Neural progenitor cell (in vitro differentiated cells): Measurements from ENCODE around the gene KLK2. TPM values are rescaled to one million over a fixed set of nuclear protein-coding genes. Genes with fewer than 3 reads are reported as not detected.

Experiments used
- DNase-seq: peaks from one replicate; pipeline ENCODE4 v3.0.0-alpha.2; 2016; ENCODE audit warnings: low spot score
- H2AFZ ChIP-seq: fragments of 200-600 bp; sonication (generic); replicated peaks from 2 replicates; pipeline ENCODE4 v1.6.1; 2016; ENCODE audit warnings: antibody characterized with exemption
- H3F3A ChIP-seq: fragments of 200-600 bp; sonication (generic); 2 replicates; pipeline ENCODE4 v1.6.1; 2016; ENCODE audit warnings: antibody characterized with exemption, low read depth
- H3K27ac ChIP-seq: fragments of 200-600 bp; sonication (generic); 2 replicates; pipeline ENCODE4 v1.5.1; 2016; ENCODE audit warnings: mild to moderate bottlenecking
- H3K27me3 ChIP-seq: fragments of 200-600 bp; sonication (generic); 2 replicates; pipeline ENCODE4 v1.6.1; 2016; ENCODE audit warnings: mild to moderate bottlenecking, moderate library complexity
- H3K36me3 ChIP-seq: fragments of 200-600 bp; sonication (generic); 2 replicates; pipeline ENCODE4 v1.5.1; 2016
- H3K4me1 ChIP-seq: fragments of 200-600 bp; sonication (generic); 2 replicates; pipeline ENCODE4 v1.6.1; 2016; ENCODE audit warnings: mixed run types
- H3K4me2 ChIP-seq: fragments of 200-600 bp; sonication (generic); 2 replicates; pipeline ENCODE4 v1.6.1; 2016
- H3K4me3 ChIP-seq: fragments of 200-600 bp; sonication (generic); 2 replicates; pipeline ENCODE4 v1.5.1; 2016
- H3K79me2 ChIP-seq: fragments of 200-600 bp; sonication (generic); 2 replicates; pipeline ENCODE4 v1.6.1; 2016; ENCODE audit warnings: low read depth
- H3K9ac ChIP-seq: fragments of 200-600 bp; sonication (generic); 2 replicates; pipeline ENCODE4 v1.6.1; 2016
- H3K9me3 ChIP-seq: fragments of 200-600 bp; sonication (generic); 2 replicates; pipeline ENCODE4 v1.5.1; 2016; ENCODE audit warnings: low read depth
- H4K20me1 ChIP-seq: fragments of 200-600 bp; sonication (generic); 2 replicates; pipeline ENCODE4 v1.6.1; 2016; ENCODE audit warnings: low read depth
- H3K27ac Mint-ChIP-seq: 3 replicates; pipeline ENCODE4 v1.8.0; 2021; ENCODE audit warnings: mixed read lengths
- H3K27me3 Mint-ChIP-seq: 2 replicates; pipeline ENCODE4 v1.8.0; 2022; ENCODE audit warnings: low read depth, mild to moderate bottlenecking, inconsistent platforms, moderate library complexity, mixed read lengths; ENCODE audit not compliant: insufficient read depth
- H3K36me3 Mint-ChIP-seq: 3 replicates; pipeline ENCODE4 v1.8.0; 2021; ENCODE audit warnings: mixed read lengths
- H3K4me1 Mint-ChIP-seq: 3 replicates; pipeline ENCODE4 v1.8.0; 2021; ENCODE audit warnings: mixed read lengths
- H3K4me3 Mint-ChIP-seq: 3 replicates; pipeline ENCODE4 v1.8.0; 2021; ENCODE audit warnings: mild to moderate bottlenecking, moderate library complexity, mixed read lengths
- H3K9me3 Mint-ChIP-seq: 3 replicates; pipeline ENCODE4 v1.8.0; 2020; ENCODE audit warnings: mixed read lengths
- EZH2 ChIP-seq: fragments of 200-600 bp; sonication (generic); IDR thresholded peaks from 2 replicates; pipeline ENCODE4 v1.6.1; 2017; ENCODE audit warnings: antibody characterized with exemption, mild to moderate bottlenecking, moderate library complexity
- EZH2phosphoT487 ChIP-seq: fragments of 200-600 bp; sonication (generic); IDR thresholded peaks from 2 replicates; pipeline ENCODE4 v1.6.1; 2017; ENCODE audit warnings: antibody characterized with exemption
- total RNA-seq: library from RNA; depleted of rRNA; stranded (reverse); fragments of >200 nt; gene quantifications from 2 replicates; pipeline ENCODE4 v1.2.3, GENCODE V29; 2015; ENCODE audit warnings: low replicate concordance
- TF ChIP-seq, protein P1 (sequence below): fragments of 200-600 bp; sonication (generic); IDR thresholded peaks from 2 replicates; pipeline ENCODE4 v1.5.1; 2017; ENCODE audit warnings: antibody characterized with exemption, mild to moderate bottlenecking

Gene KLK2
- total RNA-seq, 1 donor from 2014 or later, result not detected

DNA sequence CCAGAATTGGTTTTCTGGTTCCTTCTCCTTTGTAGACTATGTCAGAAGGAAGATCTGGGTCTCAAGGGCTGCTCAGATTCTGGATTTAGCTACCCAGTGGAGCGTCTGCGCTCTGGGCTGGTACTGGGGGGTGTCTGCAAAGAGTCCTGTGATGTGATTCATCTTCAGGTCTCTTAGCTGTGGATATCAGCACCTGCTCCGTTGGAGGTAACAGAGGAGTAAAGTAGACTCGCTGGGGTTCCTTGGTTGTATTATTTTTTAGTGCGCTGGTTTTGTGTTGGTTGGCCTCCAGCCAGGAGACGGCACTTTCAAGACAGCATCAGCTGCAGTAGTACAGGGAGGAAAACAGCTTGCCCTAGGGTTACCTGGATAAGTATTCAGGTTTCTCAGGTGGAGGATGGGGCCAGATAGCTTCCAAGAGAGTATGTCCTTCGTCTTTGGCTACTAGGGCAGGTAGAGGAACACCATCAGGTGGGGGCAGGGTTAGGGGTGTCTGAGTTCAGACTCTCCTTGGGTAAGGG is 29.5 kb upstream of the KLK2 start:
- Histone ChIP-seq H3K36me3 (no peaks in the 10 kb centered on the region), H3K9me3 (no peaks in the 10 kb centered on the region), H2AFZ (no peak overlapping the region), H3K4me3 (no peak overlapping the region), H3K4me1 (no peaks in the 10 kb centered on the region), H3K4me2 (no peak overlapping the region), H3K27ac (no peak overlapping the region), H4K20me1 (no peaks in the 10 kb centered on the region), H3K9ac (no peak overlapping the region), H3K79me2 (no peaks in the 10 kb centered on the region), H3K27me3 (peaks cover 85% of the 10 kb centered on the region), H3F3A (no peaks in the 10 kb centered on the region)
- Mint-ChIP-seq H3K9me3 (peaks cover 10% of the 10 kb centered on the region), H3K27ac (no peak overlapping the region), H3K27me3 (peaks cover 10% of the 10 kb centered on the region), H3K4me3 (no peak overlapping the region), H3K4me1 (no peaks in the 10 kb centered on the region), H3K36me3 (no peaks in the 10 kb centered on the region)
- DNase-seq, result no peak
- TF ChIP-seq EZH2phosphoT487 (no peak), EZH2 (no peak)
- TF ChIP-seq, protein P1, sequence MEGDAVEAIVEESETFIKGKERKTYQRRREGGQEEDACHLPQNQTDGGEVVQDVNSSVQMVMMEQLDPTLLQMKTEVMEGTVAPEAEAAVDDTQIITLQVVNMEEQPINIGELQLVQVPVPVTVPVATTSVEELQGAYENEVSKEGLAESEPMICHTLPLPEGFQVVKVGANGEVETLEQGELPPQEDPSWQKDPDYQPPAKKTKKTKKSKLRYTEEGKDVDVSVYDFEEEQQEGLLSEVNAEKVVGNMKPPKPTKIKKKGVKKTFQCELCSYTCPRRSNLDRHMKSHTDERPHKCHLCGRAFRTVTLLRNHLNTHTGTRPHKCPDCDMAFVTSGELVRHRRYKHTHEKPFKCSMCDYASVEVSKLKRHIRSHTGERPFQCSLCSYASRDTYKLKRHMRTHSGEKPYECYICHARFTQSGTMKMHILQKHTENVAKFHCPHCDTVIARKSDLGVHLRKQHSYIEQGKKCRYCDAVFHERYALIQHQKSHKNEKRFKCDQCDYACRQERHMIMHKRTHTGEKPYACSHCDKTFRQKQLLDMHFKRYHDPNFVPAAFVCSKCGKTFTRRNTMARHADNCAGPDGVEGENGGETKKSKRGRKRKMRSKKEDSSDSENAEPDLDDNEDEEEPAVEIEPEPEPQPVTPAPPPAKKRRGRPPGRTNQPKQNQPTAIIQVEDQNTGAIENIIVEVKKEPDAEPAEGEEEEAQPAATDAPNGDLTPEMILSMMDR, result no peak

DNA sequence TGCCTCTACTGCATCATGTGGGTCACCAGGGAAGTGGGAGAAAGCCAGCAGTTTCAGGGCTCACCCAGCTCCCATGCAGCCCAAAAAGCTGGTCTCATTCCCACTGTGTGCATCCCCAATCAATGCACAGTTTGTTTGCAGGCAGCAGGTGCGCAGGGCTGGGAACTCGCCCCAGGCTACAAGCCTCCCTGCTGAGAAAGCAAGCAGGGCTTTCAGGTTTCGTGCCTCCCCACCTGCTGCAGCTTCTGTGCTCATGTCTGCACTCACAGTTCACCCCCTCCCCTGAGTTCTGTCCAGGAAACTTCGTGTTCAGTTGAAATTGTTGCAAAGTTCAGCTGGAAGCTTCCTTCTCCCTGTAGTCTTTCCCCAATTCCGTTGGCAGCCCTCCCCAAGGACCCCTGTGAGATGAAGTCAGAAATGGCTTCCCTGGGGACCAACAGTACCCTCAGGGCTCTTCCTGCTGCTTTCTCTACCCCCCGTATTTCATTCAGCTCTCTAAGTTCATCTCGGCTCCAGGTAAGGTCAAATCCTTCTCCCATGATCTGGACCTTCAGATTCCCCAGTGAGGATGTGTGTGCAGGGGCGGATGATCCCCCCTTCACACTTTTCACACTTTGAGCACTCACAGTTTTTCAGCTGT is 28.8 kb upstream of the KLK2 start:
- Histone ChIP-seq H3K27ac (no peak overlapping the region), H3K4me1 (no peaks in the 10 kb centered on the region), H3K9me3 (no peaks in the 10 kb centered on the region), H4K20me1 (no peaks in the 10 kb centered on the region), H3K27me3 (peaks cover 85% of the 10 kb centered on the region), H3K79me2 (no peaks in the 10 kb centered on the region), H3K4me2 (no peak overlapping the region), H3K36me3 (no peaks in the 10 kb centered on the region), H3K4me3 (no peak overlapping the region), H3K9ac (no peak overlapping the region), H3F3A (no peaks in the 10 kb centered on the region), H2AFZ (no peak overlapping the region)
- TF ChIP-seq EZH2 (no peak), EZH2phosphoT487 (no peak)
- TF ChIP-seq, protein P1, result no peak
- H3K4me3 Mint-ChIP-seq, result no peak overlapping the region
- H3K27me3 Mint-ChIP-seq, result peaks cover 10% of the 10 kb centered on the region
- H3K27ac Mint-ChIP-seq, result no peak overlapping the region
- H3K9me3 Mint-ChIP-seq, result peaks cover 10% of the 10 kb centered on the region
- DNase-seq, result no peak
- H3K36me3 Mint-ChIP-seq, result no peaks in the 10 kb centered on the region
- no peaks in the 10 kb centered on the region for H3K4me1 Mint-ChIP-seq

DNA sequence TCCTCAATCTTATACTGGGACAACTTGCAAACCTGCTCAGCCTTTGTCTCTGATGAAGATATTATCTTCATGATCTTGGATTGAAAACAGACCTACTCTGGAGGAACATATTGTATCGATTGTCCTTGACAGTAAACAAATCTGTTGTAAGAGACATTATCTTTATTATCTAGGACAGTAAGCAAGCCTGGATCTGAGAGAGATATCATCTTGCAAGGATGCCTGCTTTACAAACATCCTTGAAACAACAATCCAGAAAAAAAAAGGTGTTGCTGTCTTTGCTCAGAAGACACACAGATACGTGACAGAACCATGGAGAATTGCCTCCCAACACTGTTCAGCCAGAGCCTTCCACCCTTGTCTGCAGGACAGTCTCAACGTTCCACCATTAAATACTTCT is 22.5 kb upstream of the KLK2 start:
- no peak overlapping the region for H2AFZ ChIP-seq
- peaks cover 58% of the 10 kb centered on the region for H3K27me3 ChIP-seq
- H3K36me3 ChIP-seq, result no peaks in the 10 kb centered on the region
- H3K4me1 ChIP-seq, result no peaks in the 10 kb centered on the region
- Mint-ChIP-seq H3K4me3 (no peak overlapping the region), H3K9me3 (no peaks in the 10 kb centered on the region), H3K4me1 (no peaks in the 10 kb centered on the region), H3K27me3 (peaks cover 9% of the 10 kb centered on the region), H3K27ac (no peak overlapping the region), H3K36me3 (no peaks in the 10 kb centered on the region)
- H3F3A ChIP-seq, result no peaks in the 10 kb centered on the region
- no peak overlapping the region for H3K4me2 ChIP-seq
- no peak overlapping the region for H3K9ac ChIP-seq
- no peaks in the 10 kb centered on the region for H4K20me1 ChIP-seq
- H3K4me3 ChIP-seq, result no peak overlapping the region
- H3K79me2 ChIP-seq, result no peaks in the 10 kb centered on the region
- H3K27ac ChIP-seq, result no peak overlapping the region
- no peaks in the 10 kb centered on the region for H3K9me3 ChIP-seq
- DNase-seq, result no peak
- TF ChIP-seq, protein P1, result no peak
- TF ChIP-seq EZH2, result no peak
- TF ChIP-seq EZH2phosphoT487, result no peak
